IMR-90 (cell line): ENCODE data around the gene RHBDD1. TPM values are rescaled to one million over a fixed set of nuclear protein-coding genes. Genes with fewer than 3 reads are reported as not detected.

Experiments
- ATAC-seq: fragments of 200-7000 bp; cut with Tn5 transposase; 2 replicates; pipeline ENCODE4 v1.9.1; 2020; ENCODE audit warnings: low read depth, mild to moderate bottlenecking, moderate library complexity
- BruUV-seq: library from RNA; stranded (reverse); fragments of 400-500 nt; replicated peaks from 2 replicates; lab custom pipeline; 2021; lab: Mats Ljungman, UMichigan
- CTCF ChIA-PET: fragments of 300-600 bp; formaldehyde crosslinking; extraction: SDS; loops from one replicate; lab custom pipeline; 2021; ENCODE audit warnings: antibody characterized with exemption; lab: Yijun Ruan, JAX
- POLR2A ChIA-PET: fragments of 300-600 bp; sonication (Branson Sonifier 250); formaldehyde crosslinking; loops from one replicate; lab custom pipeline; 2022; ENCODE audit warnings: antibody characterized with exemption; ENCODE audit not compliant: unreplicated experiment; lab: Charles Lee
- DNase-seq: peaks from one replicate; pipeline ENCODE4 v3.0.0; 2013
- H2AFZ ChIP-seq: replicated peaks from 2 replicates; pipeline ENCODE3; 2013; ENCODE audit warnings: low read length, mild to moderate bottlenecking; ENCODE audit not compliant: poor library complexity
- H2AK5ac ChIP-seq: 2 replicates; pipeline ENCODE4 v1.6.1; 2013; ENCODE audit warnings: low read depth, low read length, inconsistent platforms
- H2AK9ac ChIP-seq: replicated peaks from 2 replicates; pipeline ENCODE3; 2013; ENCODE audit warnings: mild to moderate bottlenecking, low read depth, low read length, moderate library complexity; ENCODE audit not compliant: poor library complexity
- H2BK120ac ChIP-seq: 2 replicates; pipeline ENCODE4 v1.6.1; 2013; ENCODE audit warnings: low read depth, low read length, inconsistent platforms
- H2BK15ac ChIP-seq: 3 replicates; pipeline ENCODE4 v1.6.1; 2013; ENCODE audit warnings: low read depth, low read length, inconsistent platforms
- H2BK20ac ChIP-seq: 2 replicates; pipeline ENCODE4 v1.6.1; 2013; ENCODE audit warnings: low read depth, mild to moderate bottlenecking, inconsistent platforms, low read length, moderate library complexity
- H2BK5ac ChIP-seq: 2 replicates; pipeline ENCODE4 v1.6.1; 2013; ENCODE audit warnings: mild to moderate bottlenecking, low read depth, low read length, inconsistent platforms; ENCODE audit not compliant: poor library complexity, severe bottlenecking
- H3K14ac ChIP-seq: replicated peaks from 2 replicates; pipeline ENCODE4 v1.6.1; 2013; ENCODE audit warnings: low read depth, low read length, inconsistent platforms
- H3K18ac ChIP-seq: 2 replicates; pipeline ENCODE4 v1.6.1; 2013; ENCODE audit warnings: low read depth, low read length, control low read depth
- H3K23ac ChIP-seq: 2 replicates; pipeline ENCODE4 v1.6.1; 2013; ENCODE audit warnings: low read depth, low read length, inconsistent platforms
- H3K27ac ChIP-seq: 2 replicates; pipeline ENCODE4 v1.5.1; 2013; ENCODE audit warnings: mild to moderate bottlenecking, control low read depth, low read length; ENCODE audit not compliant: insufficient read depth
- H3K27me3 ChIP-seq: 2 replicates; pipeline ENCODE4 v1.6.1; 2013; ENCODE audit warnings: low read length; ENCODE audit not compliant: control insufficient read depth, insufficient read depth
- H3K36me3 ChIP-seq: 2 replicates; pipeline ENCODE4 v1.6.1; 2013; ENCODE audit warnings: low read length, mixed read lengths; ENCODE audit not compliant: control insufficient read depth, insufficient read depth
- H3K4ac ChIP-seq: 2 replicates; pipeline ENCODE4 v1.6.1; 2013; ENCODE audit warnings: low read depth, low read length, inconsistent platforms
- H3K4me1 ChIP-seq: 2 replicates; pipeline ENCODE4 v1.6.1; 2013; ENCODE audit warnings: low read length, mixed read lengths; ENCODE audit not compliant: control insufficient read depth, insufficient read depth
- H3K4me2 ChIP-seq: 2 replicates; pipeline ENCODE4 v1.6.1; 2013; ENCODE audit warnings: low read depth, mild to moderate bottlenecking, control low read depth, low read length, moderate library complexity
- H3K4me3 ChIP-seq: 2 replicates; pipeline ENCODE4 v1.5.1; 2013; ENCODE audit warnings: low read depth, mild to moderate bottlenecking, control low read depth, low read length, moderate library complexity; ENCODE audit not compliant: insufficient read depth
- H3K56ac ChIP-seq: 2 replicates; pipeline ENCODE4 v1.6.1; 2013; ENCODE audit warnings: low read length, inconsistent platforms; ENCODE audit not compliant: insufficient read depth; ENCODE audit errors: extremely low read depth
- H3K79me1 ChIP-seq, 2 experiments: 2 replicates each; pipeline ENCODE4 v1.6.1; 2013; ENCODE audit warnings: low read length in 2 of 2, inconsistent platforms in 1 of 2, low read depth in 1 of 2
- H3K9ac ChIP-seq: 2 replicates; pipeline ENCODE4 v1.6.1; 2013; ENCODE audit warnings: low read depth, low read length, control low read depth
- H3K9me1 ChIP-seq: 2 replicates; pipeline ENCODE4 v1.6.1; 2013; ENCODE audit warnings: low read length, inconsistent platforms; ENCODE audit not compliant: insufficient read depth
- H3K9me3 ChIP-seq: 2 replicates; pipeline ENCODE4 v1.6.1; 2013; ENCODE audit warnings: low read length; ENCODE audit not compliant: control insufficient read depth, insufficient read depth
- H4K20me1 ChIP-seq: 2 replicates; pipeline ENCODE4 v1.6.1; 2013; ENCODE audit warnings: low read length, inconsistent platforms; ENCODE audit not compliant: insufficient read depth
- H4K5ac ChIP-seq: 2 replicates; pipeline ENCODE4 v1.6.1; 2013; ENCODE audit warnings: mild to moderate bottlenecking, low read depth, low read length, control low read depth
- H4K8ac ChIP-seq, 2 experiments: 2 replicates each; pipeline ENCODE4 v1.6.1; 2013; ENCODE audit warnings: low read depth in 2 of 2, low read length in 2 of 2, control low read depth in 1 of 2, inconsistent platforms in 1 of 2
- H4K91ac ChIP-seq: 2 replicates; pipeline ENCODE4 v1.6.1; 2013; ENCODE audit warnings: low read depth, low read length, inconsistent platforms; ENCODE audit not compliant: insufficient read depth
- BHLHE40 ChIP-seq: fragments of 150-350 bp; IDR thresholded peaks from 2 replicates; pipeline ENCODE4 v1.6.1; 2016; ENCODE audit warnings: mild to moderate bottlenecking, low read depth, low read length
- CHD1 ChIP-seq: IDR thresholded peaks from 2 replicates; pipeline ENCODE4 v1.6.1; 2012; ENCODE audit warnings: low read depth, low read length, improper control_type of control experiment
- CTCF ChIP-seq: conservative IDR thresholded peaks from 2 replicates; pipeline ENCODE4 v1.5.1; 2012; ENCODE audit warnings: mild to moderate bottlenecking, low read depth, low read length, improper control_type of control experiment
- ELK1 ChIP-seq: fragments of 150-350 bp; IDR thresholded peaks from 2 replicates; pipeline ENCODE4 v1.6.1; 2016; ENCODE audit warnings: low read depth, mild to moderate bottlenecking, low read length, moderate library complexity, borderline replicate concordance
- FOS ChIP-seq: fragments of 150-350 bp; IDR thresholded peaks from 2 replicates; pipeline ENCODE4 v1.6.1; 2016; ENCODE audit warnings: low read depth, low read length
- MAFK ChIP-seq: IDR thresholded peaks from 2 replicates; pipeline ENCODE4 v1.6.1; 2012; ENCODE audit warnings: low read depth, low read length, improper control_type of control experiment
- MXI1 ChIP-seq: IDR thresholded peaks from 2 replicates; pipeline ENCODE4 v1.6.1; 2012; ENCODE audit warnings: low read depth, mild to moderate bottlenecking, low read length, moderate library complexity, borderline replicate concordance
- NFE2L2 ChIP-seq: fragments of 150-350 bp; IDR thresholded peaks from 2 replicates; pipeline ENCODE4 v1.6.1; 2016; ENCODE audit warnings: low read depth, mild to moderate bottlenecking, low read length
- POLR2A ChIP-seq: IDR thresholded peaks from 2 replicates; pipeline ENCODE4 v1.6.1; 2012; ENCODE audit warnings: mild to moderate bottlenecking, low read depth, low read length
- RAD21 ChIP-seq: IDR thresholded peaks from 2 replicates; pipeline ENCODE4 v1.6.1; 2012; ENCODE audit warnings: low read length, improper control_type of control experiment
- RCOR1 ChIP-seq: IDR thresholded peaks from 2 replicates; pipeline ENCODE4 v1.6.1; 2012; ENCODE audit warnings: mild to moderate bottlenecking, low read length, improper control_type of control experiment; ENCODE audit not compliant: insufficient replicate concordance
- SMC3 ChIP-seq: fragments of 150-350 bp; IDR thresholded peaks from 2 replicates; pipeline ENCODE4 v1.6.1; 2016; ENCODE audit warnings: low read depth, mild to moderate bottlenecking, antibody characterized with exemption, low read length, moderate library complexity
- USF2 ChIP-seq: fragments of 150-350 bp; IDR thresholded peaks from 2 replicates; pipeline ENCODE4 v1.6.1; 2017; ENCODE audit warnings: mild to moderate bottlenecking, antibody characterized with exemption, low read length, low read depth
- WGBS, 2 experiments: methylation state at CpG; one replicate each; pipeline versions ENCODE4 v1.1.5 to v1.1.7; 2013; ENCODE audit warnings: missing lambda C conversion rate in 2 of 2; ENCODE audit not compliant: insufficient read length in 1 of 2; ENCODE audit errors: extremely low coverage in 2 of 2; 5-methylcytosine and 5-hydroxymethylcytosine counted together
- dilution Hi-C: fragments of 300-500 bp; cut with HindIII; formaldehyde crosslinking; loops from one replicate; pipeline ENCODE4 v1.14.3; 2018; ENCODE audit warnings: low sequenced_read_pairs; ENCODE audit not compliant: unreplicated experiment
- in situ Hi-C: fragments of 300-500 bp; cut with MboI; formaldehyde crosslinking; loops from 3 replicates; pipeline ENCODE4 v1.14.3; 2019; ENCODE audit warnings: low sequenced_read_pairs, inconsistent platforms, mixed read lengths
- intact Hi-C: fragments of 100-400 bp; cut with micrococcal nuclease; formaldehyde crosslinking; loops from 2 replicates; pipeline ENCODE4 v1.10.0; 2022
- polyA plus RNA-seq, 3 experiments: library from polyadenylated mRNA; depleted of rRNA; stranded (reverse); fragments of >200 nt; gene quantifications; 2 replicates each; pipeline ENCODE4 v1.2.3, GENCODE V29; 2012; ENCODE audit warnings: low replicate concordance in 1 of 3
- total RNA-seq: library from RNA; depleted of rRNA; stranded (reverse); fragments of >200 nt; gene quantifications from 2 replicates; pipeline ENCODE4 v1.2.3, GENCODE V29; 2012

The RHBDD1 gene
- total and polyA plus RNA-seq, 2 of the 4 experiments (the other 2 are of a cell fraction): 9.7 to 14.0 TPM

- in situ Hi-C loops (no loop called here), dilution Hi-C loops (no loop called here), intact Hi-C loops (no loop called here)
- Histone ChIP-seq H4K91ac (no peak overlapping the region), H2BK120ac (no peak overlapping the region), H3K9me3 (no peaks in the 10 kb centered on the region), H4K5ac (no peak overlapping the region), H4K8ac (no peak overlapping the region), H2BK15ac (no peak overlapping the region), H3K56ac (no peak overlapping the region), H3K18ac (no peak overlapping the region), H2BK5ac (no peak overlapping the region), H2AK9ac (no peak overlapping the region), H2AFZ (no peak overlapping the region), H3K36me3 (no peaks in the 10 kb centered on the region; the same call in 1 of the 2 replicates), H3K23ac (no peak overlapping the region), H3K4me2 (no peak overlapping the region), H3K4ac (no peak overlapping the region), H3K4me1 (peaks cover 11% of the 10 kb centered on the region), H3K9me1 (peaks cover 8% of the 10 kb centered on the region; the same call in 1 of the 2 replicates), H3K14ac (no peak overlapping the region), H3K4me3 (no peak overlapping the region), H3K9ac (no peak overlapping the region), H2AK5ac (no peak overlapping the region), H4K20me1 (no peaks in the 10 kb centered on the region), H3K79me1 (peaks cover 12 to 16% of the 10 kb centered on the region in 2 experiments), H3K27me3 (no peaks in the 10 kb centered on the region), H3K27ac (no peak overlapping the region), H2BK20ac (no peak overlapping the region)
- TF ChIP-seq RCOR1 (no peak), FOS (no peak), RAD21 (no peak), SMC3 (no peak), MAFK (no peak), USF2 (no peak), CTCF (no peak), MXI1 (no peak), NFE2L2 (no peak), ELK1 (no peak), CHD1 (no peak), BHLHE40 (no peak), POLR2A (no peak)
- ChIA-PET CTCF (no interaction called here), POLR2A (no interaction called here)
- no CpG with 5 or more reads among the region's 3 CpGs for WGBS, 2 experiments
- ATAC-seq (no peak), DNase-seq (no peak)
- BruUV-seq: no TSS peak
Measured at GRCh38 chr2:226898897-226899296, 63.0 kb downstream of the RHBDD1 start.
